Measurements from ENCODE around the gene NCAM1. TPM values are rescaled to one million over a fixed set of nuclear protein-coding genes. Genes with fewer than 3 reads are reported as not detected.

Gene NCAM1
- total and polyA plus RNA-seq, 2 donors (not counting 1 experiment from before 2014, with no cell fraction given), result 0.17 to 2.6 TPM

- H3K36me3 ChIP-seq (ENCODE audit: control insufficient read depth, insufficient read depth, low read length), result no peaks in the 10 kb centered on the region
- no peaks in the 10 kb centered on the region for H3K9me3 ChIP-seq (ENCODE audit: control insufficient read depth, insufficient read depth, low read depth, low read length)
- no peak for TF ChIP-seq CTCF (conservative IDR thresholded peaks at IDR 0.05 in 1 of 2, IDR thresholded peaks at IDR 0.05 in 1 of 2; ENCODE audit: low read depth in 1 of 2, low read length in 2 of 2)
- TF ChIP-seq EZH2 (IDR thresholded peaks at IDR 0.05; ENCODE audit: low read length, missing control alignments), result no peak
- H3K4me1 ChIP-seq (ENCODE audit: control insufficient read depth, extremely low read depth, insufficient read depth, low read length), result no peaks in the 10 kb centered on the region
- H3K4me2 ChIP-seq (ENCODE audit: extremely low read depth, insufficient read depth, low read length), result no peak overlapping the region
- no peaks in the 10 kb centered on the region for H3K27me3 ChIP-seq (ENCODE audit: control insufficient read depth, insufficient read depth, low read length)
- no peaks in the 10 kb centered on the region for H3K79me2 ChIP-seq (ENCODE audit: control insufficient read depth, insufficient read depth, low read length)
- no peak overlapping the region for H2AFZ ChIP-seq (ENCODE audit: low read length)
- H3K4me3 ChIP-seq (replicated peaks in 1 of 4; ENCODE audit: control extremely low read depth in 1 of 4, insufficient read depth in 1 of 4, low read depth in 3 of 4, low read length in 4 of 4), result no peak overlapping the region
- no peak for DNase-seq (ENCODE audit: low read depth in 2 of 2)
- H4K20me1 ChIP-seq (ENCODE audit: control insufficient read depth, extremely low read depth, insufficient read depth, low read length), result no peaks in the 10 kb centered on the region
- H3K9ac ChIP-seq (ENCODE audit: insufficient read depth, low read length), result no peak overlapping the region
- H3K27ac ChIP-seq (ENCODE audit: insufficient read depth, low read length), result no peak overlapping the region
These were observed 286.7 kb downstream of the NCAM1 start for GRCh38 chr11:113247966-113248365.

GRCh38 chr11:113248702-113249490, 287.7 kb downstream of the NCAM1 start:
- Histone ChIP-seq H3K9me3 (ENCODE audit: control insufficient read depth, insufficient read depth, low read depth, low read length) (no peaks in the 10 kb centered on the region), H3K4me2 (ENCODE audit: extremely low read depth, insufficient read depth, low read length) (no peak overlapping the region), H3K4me3 (replicated peaks in 1 of 4; ENCODE audit: control extremely low read depth in 1 of 4, insufficient read depth in 1 of 4, low read depth in 3 of 4, low read length in 4 of 4) (no peak overlapping the region), H3K27me3 (ENCODE audit: control insufficient read depth, insufficient read depth, low read length) (no peaks in the 10 kb centered on the region), H3K9ac (ENCODE audit: insufficient read depth, low read length) (no peak overlapping the region), H3K36me3 (ENCODE audit: control insufficient read depth, insufficient read depth, low read length) (no peaks in the 10 kb centered on the region), H3K4me1 (ENCODE audit: control insufficient read depth, extremely low read depth, insufficient read depth, low read length) (no peaks in the 10 kb centered on the region), H2AFZ (ENCODE audit: low read length) (no peak overlapping the region), H3K27ac (ENCODE audit: insufficient read depth, low read length) (no peak overlapping the region), H4K20me1 (ENCODE audit: control insufficient read depth, extremely low read depth, insufficient read depth, low read length) (no peaks in the 10 kb centered on the region), H3K79me2 (ENCODE audit: control insufficient read depth, insufficient read depth, low read length) (no peaks in the 10 kb centered on the region)
- DNase-seq (ENCODE audit: low read depth in 2 of 2), result no peak
- TF ChIP-seq CTCF (conservative IDR thresholded peaks at IDR 0.05 in 1 of 2, IDR thresholded peaks at IDR 0.05 in 1 of 2; ENCODE audit: low read depth in 1 of 2, low read length in 2 of 2) (no peak), EZH2 (IDR thresholded peaks at IDR 0.05; ENCODE audit: low read length, missing control alignments) (no peak)

- no peaks in the 10 kb centered on the region for H3K9me3 ChIP-seq (ENCODE audit: control insufficient read depth, insufficient read depth, low read depth, low read length)
- no peak overlapping the region for H3K4me2 ChIP-seq (ENCODE audit: extremely low read depth, insufficient read depth, low read length)
- H3K27ac ChIP-seq (ENCODE audit: insufficient read depth, low read length), result no peak overlapping the region
- no peaks in the 10 kb centered on the region for H3K79me2 ChIP-seq (ENCODE audit: control insufficient read depth, insufficient read depth, low read length)
- no peak overlapping the region for H3K9ac ChIP-seq (ENCODE audit: insufficient read depth, low read length)
- H3K36me3 ChIP-seq (ENCODE audit: control insufficient read depth, insufficient read depth, low read length), result no peaks in the 10 kb centered on the region
- no peaks in the 10 kb centered on the region for H3K27me3 ChIP-seq (ENCODE audit: control insufficient read depth, insufficient read depth, low read length)
- TF ChIP-seq CTCF (conservative IDR thresholded peaks at IDR 0.05 in 1 of 2, IDR thresholded peaks at IDR 0.05 in 1 of 2; ENCODE audit: low read depth in 1 of 2, low read length in 2 of 2), result peak; percentile 32 to 41
- no peak for TF ChIP-seq EZH2 (IDR thresholded peaks at IDR 0.05; ENCODE audit: low read length, missing control alignments)
- H2AFZ ChIP-seq (ENCODE audit: low read length), result no peak overlapping the region
- H3K4me1 ChIP-seq (ENCODE audit: control insufficient read depth, extremely low read depth, insufficient read depth, low read length), result no peaks in the 10 kb centered on the region
- no peak overlapping the region for H3K4me3 ChIP-seq (replicated peaks in 1 of 4; ENCODE audit: control extremely low read depth in 1 of 4, insufficient read depth in 1 of 4, low read depth in 3 of 4, low read length in 4 of 4)
- peak in 1 of 2 donors; percentile 6 for DNase-seq (ENCODE audit: low read depth in 2 of 2)
- no peaks in the 10 kb centered on the region for H4K20me1 ChIP-seq (ENCODE audit: control insufficient read depth, extremely low read depth, insufficient read depth, low read length)
These were observed 288.2 kb downstream of the NCAM1 start for GRCh38 chr11:113249491-113249763.

Measured in fibroblast of lung (primary cell).